KMS-11 (cell line): ENCODE results near the gene LBX1.

ENCODE experiments used
- H2AFZ ChIP-seq: fragments of 200-600 bp; sonication (generic); 2 replicates; pipeline ENCODE4 v1.6.1; 2016; ENCODE audit warnings: antibody characterized with exemption, mixed run types, low read depth
- H3K27ac ChIP-seq: fragments of 200-600 bp; sonication (generic); 2 replicates; pipeline ENCODE4 v1.6.1; 2016; ENCODE audit warnings: mild to moderate bottlenecking, mixed run types
- H3K27me3 ChIP-seq: fragments of 200-600 bp; sonication (generic); 2 replicates; pipeline ENCODE4 v1.6.1; 2017; ENCODE audit warnings: mild to moderate bottlenecking, low read depth, mixed run types, moderate library complexity; ENCODE audit not compliant: insufficient read depth
- H3K36me3 ChIP-seq: fragments of 200-600 bp; sonication (generic); 2 replicates; pipeline ENCODE4 v1.6.1; 2017; ENCODE audit warnings: mild to moderate bottlenecking, mixed run types; ENCODE audit not compliant: insufficient read depth
- H3K4me1 ChIP-seq: fragments of 200-600 bp; sonication (generic); 2 replicates; pipeline ENCODE4 v1.6.1; 2016; ENCODE audit warnings: mild to moderate bottlenecking, low read depth, mixed run types; ENCODE audit not compliant: poor library complexity, severe bottlenecking
- H3K4me2 ChIP-seq: fragments of 200-600 bp; sonication (generic); 2 replicates; pipeline ENCODE4 v1.7.0; 2016; ENCODE audit warnings: mild to moderate bottlenecking, mixed run types
- H3K4me3 ChIP-seq: fragments of 200-600 bp; sonication (generic); IDR thresholded peaks from 2 replicates; pipeline ENCODE4 v1.6.1; 2017; ENCODE audit warnings: low read depth, low read length, mixed read lengths; ENCODE audit not compliant: insufficient read depth
- H3K79me2 ChIP-seq: fragments of 200-600 bp; sonication (generic); 2 replicates; pipeline ENCODE4 v1.6.1; 2016; ENCODE audit warnings: low read depth, mixed run types; ENCODE audit not compliant: insufficient read depth
- H3K9ac ChIP-seq: fragments of 200-600 bp; sonication (generic); 2 replicates; pipeline ENCODE4 v1.6.1; 2016; ENCODE audit warnings: mild to moderate bottlenecking, mixed run types
- H4K20me1 ChIP-seq: fragments of 200-600 bp; sonication (generic); 2 replicates; pipeline ENCODE4 v1.6.1; 2016; ENCODE audit warnings: mild to moderate bottlenecking, mixed run types; ENCODE audit not compliant: insufficient read depth
- CTCF ChIP-seq: fragments of 200-600 bp; sonication (generic); conservative IDR thresholded peaks from 2 replicates; pipeline ENCODE4 v1.6.1; 2017; ENCODE audit warnings: low read depth, mild to moderate bottlenecking, antibody characterized with exemption, low read length, moderate library complexity, mixed read lengths

LBX1 gene

DNA sequence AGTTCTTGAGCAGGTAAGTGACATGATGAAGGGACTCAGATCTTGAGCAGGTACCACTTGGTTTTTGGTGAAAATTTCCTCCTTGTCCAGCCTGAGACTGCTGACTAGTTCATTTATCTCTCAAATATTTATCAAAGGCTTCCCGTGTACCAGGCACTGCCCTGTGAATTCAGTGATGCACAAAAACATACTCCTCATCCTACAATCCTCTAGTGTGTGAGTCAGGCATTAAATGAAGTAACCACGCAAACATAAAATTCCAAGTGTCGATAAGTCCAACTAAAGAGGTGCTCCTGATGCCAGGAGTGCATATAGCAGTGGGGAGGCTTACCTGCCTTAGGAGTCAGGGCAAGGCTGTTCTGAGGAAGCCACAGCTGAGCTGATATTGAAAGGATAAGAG, 41.5 kb upstream of the LBX1 start:
- Histone ChIP-seq H3K27me3 (no peaks in the 10 kb centered on the region), H2AFZ (no peak overlapping the region), H3K4me3 (no peak overlapping the region), H3K4me1 (no peaks in the 10 kb centered on the region), H3K27ac (no peak overlapping the region), H3K4me2 (no peak overlapping the region), H3K36me3 (no peaks in the 10 kb centered on the region), H3K9ac (no peak overlapping the region), H3K79me2 (no peaks in the 10 kb centered on the region), H4K20me1 (no peaks in the 10 kb centered on the region)
- TF ChIP-seq CTCF = no peak

- Histone ChIP-seq H2AFZ (no peak overlapping the region), H3K79me2 (no peaks in the 10 kb centered on the region)
Observed at GRCh38 chr10:101267776-101268175, 38.5 kb upstream of the LBX1 start.

DNA sequence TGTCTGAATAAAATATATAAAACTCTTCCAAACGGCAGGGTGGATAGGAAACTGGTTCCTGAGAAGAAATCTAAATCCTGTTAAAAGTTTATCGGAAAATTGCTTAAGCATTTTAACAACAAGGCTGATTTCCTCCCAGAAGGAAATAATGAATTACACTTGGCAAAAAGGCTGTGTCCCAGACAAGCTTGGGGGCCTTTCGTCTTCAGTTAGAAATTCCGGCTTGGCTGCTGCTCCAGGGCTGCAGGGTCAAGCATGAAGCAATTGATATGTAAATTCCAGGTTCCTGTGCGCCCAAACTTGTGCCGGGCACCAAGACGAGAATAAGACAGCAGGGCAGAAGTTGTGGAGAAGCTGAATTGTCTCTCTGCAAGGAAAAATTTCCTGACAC, 38.0 kb upstream of the LBX1 start:
- H3K27ac ChIP-seq = no peak overlapping the region
- H3K9ac ChIP-seq = no peak overlapping the region
- no peak overlapping the region for H2AFZ ChIP-seq
- no peaks in the 10 kb centered on the region for H3K4me1 ChIP-seq
- H3K4me3 ChIP-seq = no peak overlapping the region
- H3K79me2 ChIP-seq = no peaks in the 10 kb centered on the region
- no peaks in the 10 kb centered on the region for H3K36me3 ChIP-seq
- H4K20me1 ChIP-seq = no peaks in the 10 kb centered on the region
- H3K4me2 ChIP-seq = no peak overlapping the region
- TF ChIP-seq CTCF = no peak
- H3K27me3 ChIP-seq = no peaks in the 10 kb centered on the region

More at GRCh38 chr10:101267776-101268175, 38.5 kb upstream of the LBX1 start:
- TF ChIP-seq CTCF = no peak
- no peak overlapping the region for H3K9ac ChIP-seq
- no peaks in the 10 kb centered on the region for H4K20me1 ChIP-seq
- H3K27me3 ChIP-seq = no peaks in the 10 kb centered on the region
- H3K27ac ChIP-seq = no peak overlapping the region
- H3K36me3 ChIP-seq = no peaks in the 10 kb centered on the region
- no peak overlapping the region for H3K4me2 ChIP-seq
- H3K4me3 ChIP-seq = no peak overlapping the region
- H3K4me1 ChIP-seq = no peaks in the 10 kb centered on the region

DNA sequence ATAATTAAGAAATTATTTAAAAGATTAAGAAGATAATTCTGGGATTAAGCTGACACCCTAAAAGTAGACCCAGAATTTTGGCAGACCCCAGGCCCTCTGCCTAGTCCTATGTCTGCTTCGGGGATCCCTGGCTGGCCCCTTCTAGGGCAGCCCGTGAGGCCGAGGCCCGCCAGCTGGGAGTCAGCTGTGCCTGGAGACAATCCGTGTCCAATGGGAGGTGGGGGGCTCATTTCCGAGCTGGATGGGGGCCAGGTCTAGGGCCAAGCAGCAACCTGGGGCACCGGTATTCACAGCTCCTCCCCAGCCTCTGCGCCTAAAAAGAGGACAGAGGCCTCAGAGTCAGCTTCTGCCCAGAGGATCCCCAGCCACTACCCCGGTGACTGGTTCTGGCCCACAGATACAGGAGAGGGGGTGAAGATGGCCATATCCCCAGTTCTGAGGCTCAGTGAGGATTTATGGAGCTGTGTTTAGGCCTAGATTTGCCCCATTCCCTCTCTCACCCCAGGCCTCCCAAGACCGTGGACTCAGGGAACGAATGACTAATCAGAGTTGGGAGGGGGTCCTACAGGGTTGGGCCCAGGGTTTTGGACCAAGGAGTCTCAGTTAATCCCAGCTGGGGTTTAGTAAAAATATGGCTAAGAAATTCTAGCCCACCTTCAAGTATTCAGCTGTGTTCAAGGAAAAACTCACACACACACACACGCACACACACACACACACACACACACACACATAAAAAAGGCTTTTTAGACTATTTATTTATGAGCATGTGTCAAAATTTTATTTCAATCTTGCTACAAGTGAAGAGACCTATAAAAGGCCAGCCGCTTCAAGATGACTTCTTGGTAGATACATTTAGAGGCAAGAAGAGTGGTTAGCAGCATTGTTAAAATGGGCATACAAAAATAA, 37.4 kb upstream of the LBX1 start:
- H3K27me3 ChIP-seq = no peaks in the 10 kb centered on the region
- H3K79me2 ChIP-seq = no peaks in the 10 kb centered on the region
- H3K4me2 ChIP-seq = no peak overlapping the region
- no peak overlapping the region for H3K9ac ChIP-seq
- no peak overlapping the region for H3K4me3 ChIP-seq
- no peaks in the 10 kb centered on the region for H3K4me1 ChIP-seq
- no peaks in the 10 kb centered on the region for H4K20me1 ChIP-seq
- H2AFZ ChIP-seq = no peak overlapping the region
- no peak overlapping the region for H3K27ac ChIP-seq
- no peak for TF ChIP-seq CTCF
- H3K36me3 ChIP-seq = no peaks in the 10 kb centered on the region
